ENCODE measurements around the gene APOBEC3G.

The APOBEC3G gene

GRCh38 chr22:39129746-39130145 is 52.7 kb downstream of the APOBEC3G start:
- no peak overlapping the region for H3K4me3 ChIP-seq (ENCODE audit: low read depth, low read length)
- no peak for TF ChIP-seq CTCF (IDR thresholded peaks at IDR 0.05; ENCODE audit: insufficient read depth, low read length, missing control alignments)
- no peak for DNase-seq (ENCODE audit: low read depth, low spot score)
- CTCF ChIA-PET = interaction anchor here (0.7 to 1.0 kb wide), 2 partner anchors 127 to 260 kb away, joined by 3 read pairs; no protein-coding TSS in a partner anchor
- POLR2A ChIA-PET = no interaction called here

- DNase-seq (ENCODE audit: low read depth, low spot score) = no peak
- no peak for TF ChIP-seq CTCF (IDR thresholded peaks at IDR 0.05; ENCODE audit: insufficient read depth, low read length, missing control alignments)
- no peak overlapping the region for H3K4me3 ChIP-seq (ENCODE audit: low read depth, low read length)
- ChIA-PET POLR2A (no interaction called here), CTCF (interaction anchor here (0.7 to 1.8 kb wide), 4 partner anchors 186 to 362 kb away, joined by 3 to 5 read pairs (median 3); no protein-coding TSS in a partner anchor)
Observed at GRCh38 chr22:39130152-39130704, 53.2 kb downstream of the APOBEC3G start.

GRCh38 chr22:39130892-39131855 is 54.1 kb downstream of the APOBEC3G start:
- DNase-seq (ENCODE audit: low read depth, low spot score) = no peak
- CTCF ChIA-PET = interaction anchor here (0.7 to 1.8 kb wide), 7 partner anchors 9 to 365 kb away, joined by 3 to 5 read pairs (median 3); no protein-coding TSS in a partner anchor
- no peak for TF ChIP-seq CTCF (IDR thresholded peaks at IDR 0.05; ENCODE audit: insufficient read depth, low read length, missing control alignments)
- POLR2A ChIA-PET = no interaction called here
- H3K4me3 ChIP-seq (ENCODE audit: low read depth, low read length) = no peak overlapping the region

- TF ChIP-seq CTCF (IDR thresholded peaks at IDR 0.05; ENCODE audit: insufficient read depth, low read length, missing control alignments) = no peak
- ChIA-PET POLR2A (no interaction called here), CTCF (interaction anchor here (0.7 to 1.8 kb wide), 3 partner anchors 183 to 366 kb away, joined by 3 to 5 read pairs (median 3); no protein-coding TSS in a partner anchor)
- H3K4me3 ChIP-seq (ENCODE audit: low read depth, low read length) = no peak overlapping the region
- no peak for DNase-seq (ENCODE audit: low read depth, low spot score)
Observed at GRCh38 chr22:39132281-39132680, 55.2 kb downstream of the APOBEC3G start.

- TF ChIP-seq CTCF (IDR thresholded peaks at IDR 0.05; ENCODE audit: insufficient read depth, low read length, missing control alignments) = no peak
- no peak for DNase-seq (ENCODE audit: low read depth, low spot score)
- ChIA-PET POLR2A (no interaction called here), CTCF (interaction anchor here (1.4 to 2.9 kb wide), 3 partner anchors 8 to 184 kb away, joined by 3 to 23 read pairs (median 4); no protein-coding TSS in a partner anchor)
- no peak overlapping the region for H3K4me3 ChIP-seq (ENCODE audit: low read depth, low read length)
Observed at GRCh38 chr22:39132871-39133524, 55.9 kb downstream of the APOBEC3G start.

Data from AG04449 (cell line).